Upper lobe of left lung (tissue), 4 donors: Measurements from ENCODE around the gene PTPRO.

Source experiments
- CTCF ChIP-seq, 6 experiments: fragments of 450-650 bp in 4 of 6; fragments of 200-600 bp in 2 of 6; sonication (generic) in 2 of 6; IDR thresholded peaks; one replicate each; pipeline ENCODE4 v1.5.1; 2016 to 2019; ENCODE audit warnings: antibody characterized with exemption in 6 of 6
- EP300 ChIP-seq, 4 donors: sonication (generic); formaldehyde crosslinking; IDR thresholded peaks; one replicate each; pipeline ENCODE4 v1.5.1; 2017; ENCODE audit warnings: antibody characterized with exemption in 4 of 4, control low read depth in 2 of 4
- POLR2A ChIP-seq, 4 donors: fragments of 450-650 bp; IDR thresholded peaks; one replicate each; pipeline ENCODE4 v1.5.1; 2016 to 2017; ENCODE audit warnings: antibody characterized with exemption in 4 of 4, mild to moderate bottlenecking in 2 of 4
- POLR2AphosphoS5 ChIP-seq, 2 donors: sonication (generic); formaldehyde crosslinking; IDR thresholded peaks; one replicate each; pipeline ENCODE4 v1.5.1; 2017; ENCODE audit warnings: antibody characterized with exemption in 2 of 2

GRCh38 chr12:15336768-15337553 is 14.7 kb downstream of the PTPRO start:
- TF ChIP-seq POLR2AphosphoS5 (IDR thresholded peaks at IDR 0.05) (no peak), POLR2A (IDR thresholded peaks at IDR 0.05) (no peak), CTCF (IDR thresholded peaks at IDR 0.05) (no peak), EP300 (IDR thresholded peaks at IDR 0.05) (no peak)
